Vein endothelial cell (primary cell): Measurements from ENCODE around the gene BEST1. TPM values are rescaled to one million over a fixed set of nuclear protein-coding genes. Genes with fewer than 3 reads are reported as not detected.

Experiments
- small RNA-seq: library from RNA; depleted of rRNA; stranded (forward); fragments of <200 nt; gene quantifications from one replicate; pipeline ENCODE3, GENCODE V24; 2012
- total RNA-seq: library from RNA; depleted of rRNA; stranded (reverse); fragments of >200 nt; gene quantifications from 2 replicates; pipeline ENCODE4 v1.2.3, GENCODE V29; 2012

Gene BEST1
- total RNA-seq, result not detected in 2 replicates

GRCh38 chr11:61950035-61950547 is at the start of gene BEST1:
BEST1 (plus strand) TSS chr11:61950351; CDS start chr11:61951807, 1,456 bp downstream.

DNA sequence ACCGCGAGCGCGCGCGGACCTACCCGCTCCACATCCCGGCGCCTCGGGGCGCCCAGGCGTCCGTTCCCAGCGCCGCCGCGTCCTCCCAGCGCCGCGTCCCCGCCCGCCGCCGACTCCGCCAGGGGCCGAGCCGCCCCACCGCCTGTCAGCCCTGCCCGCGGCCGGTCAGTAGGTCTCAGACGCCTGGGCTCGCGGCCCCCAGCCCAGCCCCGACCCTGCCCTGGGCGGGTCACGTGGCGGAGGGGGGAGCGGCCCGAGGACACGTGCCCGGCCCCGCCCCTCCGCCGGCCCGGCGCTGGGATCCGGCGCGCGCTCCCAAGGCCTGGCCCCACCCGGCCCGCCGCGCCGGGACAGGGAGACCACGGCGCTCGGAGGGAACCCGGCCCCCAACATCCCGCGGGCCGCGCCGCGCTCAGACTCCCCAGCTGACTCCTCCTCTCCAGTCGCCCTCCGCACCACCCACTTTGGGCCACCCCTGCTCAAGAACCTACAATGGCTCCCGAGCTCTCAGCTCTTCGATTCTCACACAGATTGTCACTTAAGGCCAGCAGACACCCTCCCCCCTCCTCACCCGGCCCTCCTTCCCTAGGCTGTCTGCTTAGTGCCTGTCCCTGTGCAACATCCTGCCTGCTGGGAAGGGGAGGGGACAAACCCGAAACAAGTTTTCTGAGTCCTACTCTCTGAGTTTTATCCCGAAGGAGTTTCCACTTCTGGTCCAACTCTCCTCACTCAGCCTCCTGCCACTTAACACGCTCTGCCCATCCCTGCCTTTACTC is 32.6 kb upstream of the BEST1 start, which contains the start of gene RAB3IL1:
Gene RAB3IL1 (minus strand): TSS at position 233 of the 776 bp plus-strand sequence. CDS start 199 bp downstream, at position 34.

DNA sequence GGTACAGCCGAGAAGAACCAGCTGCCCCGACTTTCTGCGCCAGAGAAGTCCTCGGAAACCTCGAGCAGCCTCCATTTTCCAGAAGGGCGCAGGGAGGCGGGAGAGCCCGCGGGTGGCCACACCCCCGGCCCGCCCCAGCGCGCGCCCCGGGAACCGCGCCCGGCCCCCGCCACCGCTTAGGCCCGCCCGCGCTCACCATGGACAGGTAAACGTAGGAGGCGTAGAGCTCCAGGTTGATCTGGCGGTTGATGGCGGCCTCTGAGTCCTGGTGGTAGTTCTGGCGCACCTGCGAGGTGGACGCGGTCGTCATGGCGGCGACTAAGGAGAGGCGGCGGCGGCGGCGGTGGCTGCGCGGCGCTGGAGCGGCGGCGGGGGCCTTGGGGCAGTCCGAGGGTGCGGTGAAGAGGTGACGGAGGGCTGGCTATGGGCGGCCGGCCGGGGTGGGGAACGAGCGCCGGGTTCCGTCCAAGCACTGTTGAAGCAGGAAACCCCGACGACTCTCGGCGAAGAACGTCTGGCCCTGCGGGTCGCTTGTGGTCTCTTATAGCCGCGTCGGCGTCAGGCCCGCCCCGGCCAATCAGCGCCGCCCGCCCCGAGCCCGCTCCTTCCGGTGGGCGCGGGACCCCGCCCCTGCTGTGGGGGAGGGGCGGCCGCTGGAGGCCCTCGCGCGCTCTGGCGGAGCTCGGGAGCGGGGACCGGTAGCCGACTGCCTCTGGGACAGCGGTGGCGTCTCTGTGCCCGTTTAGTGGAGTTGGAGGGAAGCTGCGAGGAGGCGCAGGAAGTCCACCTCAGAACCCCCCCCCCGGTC is 17.2 kb downstream of the BEST1 start, which contains the start of gene FTH1:
Gene FTH1 (minus strand): TSS at position 519 of the 808 bp plus-strand sequence. CDS start 209 bp downstream, at position 310.

Small RNAs within 50 kb of the gene (small RNA-seq; reads per million reads assigned to genes)
- gene RNU6-1243P, result not detected

Other genes with a start within 250 kb of the BEST1 start
- gene MYRF, start 197.7 kb upstream of the BEST1 start, total RNA-seq, result 0.48 and 0.65 TPM in 2 replicates
- gene TMEM258, start 157.8 kb upstream of the BEST1 start, total RNA-seq, result 65.6 and 81.3 TPM in 2 replicates
- gene FEN1, start 157.4 kb upstream of the BEST1 start, total RNA-seq, result 21.9 and 35.8 TPM in 2 replicates
- gene FADS1, start 133.3 kb upstream of the BEST1 start, total RNA-seq, result 51.0 and 67.5 TPM in 2 replicates
- gene FADS2, start 122.1 kb upstream of the BEST1 start, total RNA-seq, result 139 and 217 TPM in 2 replicates
- 165 and 209 TPM in 2 replicates for gene FADS3, start 58.8 kb upstream of the BEST1 start, total RNA-seq
- 1.9 and 2.0 TPM in 2 replicates for gene RAB3IL1, start 32.8 kb upstream of the BEST1 start, total RNA-seq
- 388 and 673 TPM in 2 replicates for gene FTH1, start 17.3 kb downstream of the BEST1 start, total RNA-seq
- 34.3 and 52.5 TPM in 2 replicates for gene INCENP, start 173.7 kb downstream of the BEST1 start, total RNA-seq
- gene SCGB1D1, start 239.9 kb downstream of the BEST1 start, total RNA-seq, result not detected in 2 replicates